SU-DHL-6 (cell line): ENCODE measurements around the gene NCKAP5.

Experiments
- H2AFZ ChIP-seq: fragments of 200-600 bp; sonication (generic); 2 replicates; pipeline ENCODE4 v1.6.1; 2014; ENCODE audit warnings: low read depth, mild to moderate bottlenecking, moderate library complexity, mixed read lengths, antibody characterized with exemption, low read length; ENCODE audit not compliant: severe bottlenecking
- H3F3A ChIP-seq: fragments of 200-600 bp; shearing (Covaris generic); 2 replicates; pipeline ENCODE4 v1.6.0; 2016; ENCODE audit warnings: antibody characterized with exemption, mild to moderate bottlenecking; ENCODE audit not compliant: insufficient read depth
- H3K27ac ChIP-seq: fragments of 200-600 bp; sonication (generic); 2 replicates; pipeline ENCODE4 v1.5.1; 2016; ENCODE audit warnings: low read depth, mild to moderate bottlenecking, low read length, moderate library complexity, mixed read lengths
- H3K27me3 ChIP-seq: fragments of 200-600 bp; sonication (generic), shearing (Covaris generic); 2 replicates; pipeline ENCODE4 v1.6.0; 2014; ENCODE audit warnings: mild to moderate bottlenecking, low read length
- H3K36me3 ChIP-seq: fragments of 200-600 bp; sonication (generic); 2 replicates; pipeline ENCODE4 v1.6.1; 2014; ENCODE audit warnings: mild to moderate bottlenecking, low read length, mixed read lengths
- H3K4me2 ChIP-seq: fragments of 300-600, 200-600 bp; shearing (Covaris generic), sonication (generic); 2 replicates; pipeline ENCODE4 v1.6.0; 2014; ENCODE audit warnings: low read length, low read depth, mild to moderate bottlenecking; ENCODE audit not compliant: poor library complexity, severe bottlenecking
- H3K4me3 ChIP-seq: fragments of 200-600 bp; sonication (generic); 2 replicates; pipeline ENCODE4 v1.5.1; 2014; ENCODE audit warnings: antibody characterized with exemption, low read length, mild to moderate bottlenecking, mixed read lengths; ENCODE audit not compliant: insufficient read depth, poor library complexity, severe bottlenecking
- H3K79me2 ChIP-seq: fragments of 200-600 bp; sonication (generic); 2 replicates; pipeline ENCODE4 v1.6.1; 2014; ENCODE audit warnings: mild to moderate bottlenecking, low read length, moderate library complexity; ENCODE audit not compliant: insufficient read depth
- H3K9ac ChIP-seq: fragments of 200-600 bp; sonication (generic); 2 replicates; pipeline ENCODE4 v1.7.0; 2014; ENCODE audit warnings: mild to moderate bottlenecking, low read length
- H3K9me2 ChIP-seq: fragments of 200-600 bp; sonication (generic); replicated peaks from 2 replicates; pipeline ENCODE4 v1.6.1; 2014; ENCODE audit warnings: low read length; ENCODE audit not compliant: insufficient read depth
- H3K9me3 ChIP-seq: fragments of 200-600 bp; sonication (generic); 2 replicates; pipeline ENCODE4 v1.6.1; 2014; ENCODE audit warnings: low read length, mixed read lengths; ENCODE audit not compliant: insufficient read depth
- H4K20me1 ChIP-seq: fragments of 200-600 bp; sonication (generic); 2 replicates; pipeline ENCODE4 v1.6.1; 2014; ENCODE audit warnings: low read depth, mild to moderate bottlenecking, antibody characterized with exemption, low read length, moderate library complexity, mixed read lengths
- CTCF ChIP-seq: fragments of 200-600 bp; sonication (generic); IDR thresholded peaks from one replicate; pipeline ENCODE4 v1.5.1; 2017; ENCODE audit warnings: antibody characterized with exemption, mild to moderate bottlenecking, low read length, moderate library complexity; ENCODE audit not compliant: insufficient read depth, poor library complexity, severe bottlenecking
- EZH2phosphoT487 ChIP-seq: fragments of 200-600 bp; sonication (generic), shearing (Covaris generic); conservative IDR thresholded peaks from 2 replicates; pipeline ENCODE4 v1.6.1; 2018; ENCODE audit warnings: mild to moderate bottlenecking, antibody characterized with exemption, low read length, moderate library complexity, mixed read lengths

NCKAP5 gene

GRCh38 chr2:133581010-133581760 is 12.9 kb upstream of the NCKAP5 start:
- no peak overlapping the region for H2AFZ ChIP-seq
- no peak for TF ChIP-seq EZH2phosphoT487
- no peak for TF ChIP-seq CTCF
- H3K36me3 ChIP-seq: no peaks in the 10 kb centered on the region
- H3K4me3 ChIP-seq: no peak overlapping the region
- no peaks in the 10 kb centered on the region for H3K9me2 ChIP-seq
- no peaks in the 10 kb centered on the region for H3K27me3 ChIP-seq
- no peak overlapping the region for H3K27ac ChIP-seq
- no peaks in the 10 kb centered on the region for H3K9me3 ChIP-seq
- H3F3A ChIP-seq: no peaks in the 10 kb centered on the region
- H3K79me2 ChIP-seq: no peaks in the 10 kb centered on the region
- no peaks in the 10 kb centered on the region for H4K20me1 ChIP-seq
- no peak overlapping the region for H3K9ac ChIP-seq
- H3K4me2 ChIP-seq: no peak overlapping the region

- Histone ChIP-seq H3K9me3 (no peaks in the 10 kb centered on the region), H3F3A (no peaks in the 10 kb centered on the region), H3K4me2 (no peak overlapping the region), H3K36me3 (no peaks in the 10 kb centered on the region), H3K9ac (no peak overlapping the region), H3K79me2 (no peaks in the 10 kb centered on the region), H2AFZ (no peak overlapping the region), H3K9me2 (no peaks in the 10 kb centered on the region), H3K4me3 (no peak overlapping the region), H4K20me1 (no peaks in the 10 kb centered on the region), H3K27me3 (no peaks in the 10 kb centered on the region), H3K27ac (no peak overlapping the region)
- TF ChIP-seq CTCF (no peak), EZH2phosphoT487 (no peak)
These were observed 11.0 kb upstream of the NCKAP5 start for GRCh38 chr2:133579274-133579673.

DNA sequence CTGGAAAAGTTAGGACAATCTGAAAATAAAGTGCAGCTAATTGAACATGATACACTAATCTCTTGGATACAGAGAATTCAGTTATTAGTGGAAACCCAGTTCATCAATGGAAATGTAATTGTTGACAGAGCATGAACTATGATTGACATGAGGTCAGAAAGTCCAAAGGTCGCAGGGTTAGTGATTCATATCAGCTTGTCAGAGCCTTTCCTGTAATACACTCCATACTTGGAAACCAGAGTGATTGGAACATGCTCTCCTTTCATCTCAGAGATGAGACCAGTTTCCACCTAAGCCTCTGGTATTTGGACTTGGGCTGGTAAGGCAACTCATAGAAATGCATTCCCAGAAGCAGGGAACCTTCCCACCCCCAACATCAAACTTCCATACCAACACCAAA is 8.5 kb upstream of the NCKAP5 start:
- no peak for TF ChIP-seq EZH2phosphoT487
- no peak for TF ChIP-seq CTCF
- Histone ChIP-seq H3K9me3 (no peaks in the 10 kb centered on the region), H3F3A (no peaks in the 10 kb centered on the region), H3K9ac (no peak overlapping the region), H3K27ac (no peak overlapping the region), H3K27me3 (no peaks in the 10 kb centered on the region), H3K4me3 (no peak overlapping the region), H3K36me3 (no peaks in the 10 kb centered on the region), H3K4me2 (no peak overlapping the region), H4K20me1 (no peaks in the 10 kb centered on the region), H3K79me2 (no peaks in the 10 kb centered on the region), H3K9me2 (no peaks in the 10 kb centered on the region), H2AFZ (no peak overlapping the region)
